ENCODE data around the gene LPP.

- TF ChIP-seq GATA2 (IDR thresholded peaks at IDR 0.05; ENCODE audit: low read depth, low read length) = no peak
- no peak for TF ChIP-seq GATA3 (IDR thresholded peaks at IDR 0.05; ENCODE audit: low read depth, low read length)
Observed at GRCh38 chr3:188834349-188834748, 680.4 kb downstream of the LPP start.

All from SH-SY5Y (cell line).